AG09309 (cell line): ENCODE measurements around the gene KANSL1.

Experiments
- DNase-seq: peaks from one replicate; pipeline ENCODE4 v3.0.0-alpha.2; 2010; ENCODE audit warnings: low read depth
- H3K4me3 ChIP-seq: 2 replicates; pipeline ENCODE4 v1.5.1; 2011; ENCODE audit warnings: mild to moderate bottlenecking, low read depth, low read length, moderate library complexity; ENCODE audit not compliant: control insufficient read depth
- CTCF ChIP-seq: IDR thresholded peaks from 2 replicates; pipeline ENCODE4 v1.5.1; 2011; ENCODE audit warnings: mild to moderate bottlenecking, low read depth, low read length, inconsistent platforms; ENCODE audit not compliant: insufficient read depth, control insufficient read depth; ENCODE audit errors: missing control alignments

The KANSL1 gene

DNA sequence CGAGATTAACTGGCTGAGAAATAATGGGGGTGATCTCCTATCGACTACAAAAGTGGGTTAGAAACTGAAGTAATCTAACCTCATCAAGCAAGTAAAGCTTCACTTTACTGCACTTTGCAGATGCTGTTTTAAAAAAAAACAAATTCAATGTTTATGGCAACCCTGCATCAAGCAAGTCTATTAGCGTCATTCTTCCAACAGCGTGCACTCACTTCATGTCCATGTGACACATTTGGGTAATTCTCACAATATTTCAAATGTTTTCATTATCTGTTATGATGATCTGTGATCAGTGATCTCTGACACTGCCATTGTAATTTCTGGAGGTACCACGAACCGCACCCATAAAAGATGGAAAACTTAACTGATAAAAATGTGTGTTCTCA is 70.8 kb downstream of the KANSL1 start:
- no peak overlapping the region for H3K4me3 ChIP-seq
- no peak for DNase-seq
- TF ChIP-seq CTCF = no peak

GRCh38 chr17:46121841-46122485 is 71.3 kb downstream of the KANSL1 start:
- no peak for TF ChIP-seq CTCF
- no peak for DNase-seq
- no peak overlapping the region for H3K4me3 ChIP-seq

DNA sequence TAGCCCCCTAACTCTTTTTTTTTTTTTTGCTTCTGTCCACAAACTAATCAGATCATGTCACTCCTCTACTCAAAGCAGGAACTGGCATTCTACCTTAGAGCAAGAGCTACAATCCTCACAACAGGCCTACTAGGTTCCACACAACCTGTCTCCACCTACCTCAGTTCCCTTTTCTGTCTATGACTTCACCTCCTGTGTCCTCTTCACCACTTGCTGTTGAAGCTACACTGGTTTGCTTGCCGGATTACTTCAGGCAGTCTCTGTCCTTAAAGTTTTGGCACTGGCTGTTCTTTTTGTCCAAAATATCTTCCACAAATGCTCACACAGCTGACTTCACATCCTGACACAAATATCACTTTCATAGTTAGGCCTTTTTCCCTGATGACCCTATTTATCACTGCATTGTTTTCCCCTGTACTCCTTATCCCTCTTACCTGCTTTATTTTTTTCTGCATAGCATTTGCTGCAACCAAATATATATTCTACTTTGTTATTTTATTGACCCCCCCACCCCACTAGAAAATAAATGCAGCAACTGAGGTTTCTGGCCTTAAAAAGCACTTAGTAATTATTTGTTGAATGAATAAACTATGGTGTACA is 72.0 kb downstream of the KANSL1 start:
- no peak overlapping the region for H3K4me3 ChIP-seq
- DNase-seq = no peak
- TF ChIP-seq CTCF = no peak

- no peak for DNase-seq
- no peak overlapping the region for H3K4me3 ChIP-seq
- TF ChIP-seq CTCF = no peak
Measured at GRCh38 chr17:46120537-46120936, 72.7 kb downstream of the KANSL1 start.

GRCh38 chr17:46120078-46120477 is 73.2 kb downstream of the KANSL1 start:
- H3K4me3 ChIP-seq = no peak overlapping the region
- no peak for TF ChIP-seq CTCF
- no peak for DNase-seq

- H3K4me3 ChIP-seq = no peak overlapping the region
- TF ChIP-seq CTCF = no peak
- DNase-seq = no peak
Measured at GRCh38 chr17:46118964-46119363, 74.3 kb downstream of the KANSL1 start.
